Measurements from ENCODE around the gene SLC4A5.
A peak's percentile ranks its signal among the peaks of the same experiment; 100 is the strongest.
"Not testable (repeated sequence)": the region's sequence is repeated elsewhere in the genome, so short reads cannot be mapped to it uniquely, and the experiment has no call there.

The SLC4A5 gene

GRCh38 chr2:74262681-74263080 is 80.5 kb downstream of the SLC4A5 start:
- DNase-seq: no peak

- no peak for DNase-seq
These were observed 81.9 kb downstream of the SLC4A5 start for GRCh38 chr2:74261204-74261864.

DNA sequence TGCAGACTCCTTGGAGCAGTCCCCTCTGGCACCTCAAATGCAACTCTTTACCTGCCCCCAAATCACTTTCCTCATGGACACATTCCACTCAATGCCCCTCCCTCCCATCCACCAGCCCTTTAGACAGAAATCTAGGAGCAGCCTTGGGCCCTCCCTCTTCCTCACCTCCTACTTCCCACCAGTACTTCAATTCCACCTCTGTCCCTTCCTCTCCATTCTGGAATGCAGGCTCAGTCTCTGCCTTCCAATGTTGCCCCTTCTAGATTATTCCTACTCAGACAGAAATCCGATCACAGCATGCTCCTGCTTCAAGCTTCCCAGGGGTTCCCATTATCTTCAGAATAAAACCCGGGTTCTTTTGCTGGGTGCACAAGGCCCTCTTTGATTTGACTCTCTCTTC is 82.7 kb downstream of the SLC4A5 start:
- DNase-seq: no peak

GRCh38 chr2:74259733-74260132 is 83.5 kb downstream of the SLC4A5 start:
- no peak for DNase-seq

DNA sequence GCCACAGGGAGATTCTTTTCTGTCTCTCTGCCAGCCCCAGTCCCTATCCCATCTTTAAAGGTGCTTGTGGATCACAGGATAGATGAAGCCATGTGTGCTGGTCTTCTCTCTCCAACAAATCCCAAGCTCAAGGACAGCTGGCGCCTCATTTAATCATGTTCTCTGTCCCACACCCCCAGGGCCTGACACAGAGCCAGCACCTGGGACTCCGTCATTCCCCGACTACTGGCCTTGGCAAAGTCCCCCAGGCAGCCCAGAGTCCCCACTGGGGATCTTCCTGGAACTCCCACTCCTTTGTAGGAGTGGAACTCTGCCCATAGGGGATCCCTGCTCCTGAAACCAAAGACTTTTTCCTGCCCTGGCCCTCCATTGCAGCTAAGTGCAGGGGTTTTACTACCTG is 84.0 kb downstream of the SLC4A5 start:
- DNase-seq: no peak

GRCh38 chr2:74255660-74256213 is 87.5 kb downstream of the SLC4A5 start:
- DNase-seq: no peak

DNA sequence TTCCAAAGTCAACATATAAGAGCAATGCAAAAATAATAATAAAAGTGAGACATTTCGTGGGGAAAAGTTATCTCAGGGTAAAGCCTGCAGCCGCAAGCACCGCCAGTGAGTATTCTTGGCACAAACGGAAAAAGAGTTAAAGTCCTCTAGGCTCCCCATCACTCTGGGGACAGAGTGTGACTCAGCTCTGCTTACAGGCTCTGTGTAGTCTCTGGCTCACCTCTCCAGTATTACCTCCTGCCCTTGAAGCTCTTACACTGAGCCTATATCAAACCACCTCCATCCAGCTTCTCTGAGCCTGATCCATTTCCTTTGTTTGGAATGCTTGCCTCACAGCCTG is 89.3 kb downstream of the SLC4A5 start:
- no peak for DNase-seq

GRCh38 chr2:74253306-74253970 is 89.8 kb downstream of the SLC4A5 start:
- no peak for DNase-seq

DNA sequence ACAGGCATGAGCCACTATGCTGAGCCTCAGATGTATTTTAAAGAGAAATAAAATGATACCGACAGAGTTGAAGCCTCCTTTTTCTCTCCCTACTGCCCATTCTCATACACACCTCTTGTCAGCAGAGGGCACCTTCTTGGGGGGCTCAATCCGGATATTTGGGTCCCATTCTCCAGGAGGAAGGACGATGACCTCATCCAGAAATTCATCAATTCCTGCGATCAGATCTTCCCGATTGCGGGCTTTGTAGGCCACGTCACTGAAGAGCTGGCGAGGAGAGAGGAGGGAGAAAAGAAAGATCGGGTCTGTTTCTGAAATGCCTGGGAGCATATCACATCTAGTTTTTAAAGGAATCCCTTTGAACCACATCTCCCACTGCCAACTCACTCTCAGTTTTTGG is 90.4 kb downstream of the SLC4A5 start:
- DNase-seq: no peak

DNA sequence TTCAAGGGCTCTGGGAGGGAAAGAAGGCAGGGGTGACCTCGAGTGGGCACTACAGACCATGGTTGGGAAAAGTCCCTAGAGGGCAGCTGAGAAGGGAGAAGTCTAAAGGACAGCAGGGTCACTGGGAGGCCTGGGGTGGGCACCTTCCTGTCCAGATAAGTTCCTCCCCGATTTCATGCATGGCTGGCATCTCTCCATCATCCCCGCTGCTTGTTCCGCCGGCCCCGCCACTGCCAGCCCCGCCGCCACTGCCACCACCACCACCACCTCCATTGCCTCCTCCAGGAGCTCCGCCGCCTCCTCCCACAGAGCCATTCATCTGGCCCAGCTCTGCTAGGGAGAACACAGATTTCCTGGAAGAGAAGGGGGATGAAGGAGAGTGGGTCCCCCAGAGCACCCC is 91.2 kb downstream of the SLC4A5 start:
- no peak for DNase-seq

- peak; percentile 29 to 52 for DNase-seq
These were observed 93.0 kb downstream of the SLC4A5 start for GRCh38 chr2:74250189-74250631.

GRCh38 chr2:74249406-74250122 is 93.7 kb downstream of the SLC4A5 start:
- DNase-seq: no peak

DNA sequence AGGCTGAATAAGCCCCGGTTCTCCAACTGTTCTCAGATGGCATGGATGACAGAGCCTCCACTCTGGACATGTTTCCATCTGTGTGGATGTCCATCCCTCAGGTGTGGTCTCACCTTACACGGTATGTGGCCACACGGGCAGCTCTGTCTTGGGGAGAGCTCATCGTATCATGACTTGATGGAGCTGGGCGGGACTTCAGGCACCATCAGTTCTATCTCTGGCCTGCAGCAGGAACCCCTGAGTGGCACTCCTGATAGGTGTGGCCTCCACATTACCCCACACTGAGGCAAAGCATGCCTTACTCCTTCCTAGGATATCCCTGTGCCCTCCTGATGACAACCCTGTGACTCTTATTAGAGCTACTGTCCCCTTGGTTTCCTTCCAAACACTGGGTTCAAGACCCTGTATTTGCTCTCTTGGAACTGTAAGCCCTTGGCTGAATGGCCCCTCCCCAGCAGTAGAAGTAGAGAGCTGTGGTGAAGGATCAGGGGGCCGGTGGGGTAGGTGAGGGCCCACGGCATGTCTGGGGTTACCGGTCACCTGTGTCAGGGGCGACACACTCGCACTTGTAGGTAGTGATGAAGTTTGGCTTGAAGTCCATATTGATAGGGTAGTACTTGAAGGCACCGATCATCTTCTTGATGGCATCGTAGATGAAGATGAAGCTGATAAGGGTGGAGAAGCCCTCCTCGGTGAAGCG is 96.6 kb downstream of the SLC4A5 start:
- DNase-seq: no peak

- DNase-seq: no peak
These were observed 98.9 kb downstream of the SLC4A5 start for GRCh38 chr2:74244286-74244685.

- DNase-seq: no peak
These were observed 100.7 kb downstream of the SLC4A5 start for GRCh38 chr2:74242354-74243071.

- no peak for DNase-seq
These were observed 103.9 kb downstream of the SLC4A5 start for GRCh38 chr2:74239346-74239745.

GRCh38 chr2:74238879-74239278 is 104.3 kb downstream of the SLC4A5 start:
- DNase-seq: no peak

- no peak for DNase-seq
These were observed 108.2 kb downstream of the SLC4A5 start for GRCh38 chr2:74235041-74235440.

GRCh38 chr2:74233648-74234047 is 109.6 kb downstream of the SLC4A5 start:
- no peak for DNase-seq

- DNase-seq: no peak
These were observed 110.8 kb downstream of the SLC4A5 start for GRCh38 chr2:74232426-74232825.

DNA sequence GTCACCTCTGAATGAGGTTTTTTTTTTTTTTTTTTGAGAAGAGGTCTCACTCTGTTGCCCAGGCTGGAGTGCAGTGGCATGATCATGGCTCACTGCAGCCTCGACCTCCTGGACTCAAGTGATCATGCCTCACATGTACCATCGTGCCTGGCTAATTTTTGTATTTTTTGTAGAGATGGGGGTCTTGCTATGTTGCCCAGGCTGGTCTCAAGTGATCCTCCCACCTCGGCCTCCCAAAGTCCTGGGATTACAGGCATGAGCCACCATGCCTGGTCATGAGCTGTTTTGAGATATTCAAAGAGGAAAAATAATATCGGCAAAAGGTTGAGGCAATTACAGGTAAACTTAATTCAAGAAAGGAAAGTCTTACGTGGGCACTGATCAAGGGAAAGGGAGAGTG is 113.4 kb downstream of the SLC4A5 start:
- DNase-seq: not testable (repeated sequence)

DNA sequence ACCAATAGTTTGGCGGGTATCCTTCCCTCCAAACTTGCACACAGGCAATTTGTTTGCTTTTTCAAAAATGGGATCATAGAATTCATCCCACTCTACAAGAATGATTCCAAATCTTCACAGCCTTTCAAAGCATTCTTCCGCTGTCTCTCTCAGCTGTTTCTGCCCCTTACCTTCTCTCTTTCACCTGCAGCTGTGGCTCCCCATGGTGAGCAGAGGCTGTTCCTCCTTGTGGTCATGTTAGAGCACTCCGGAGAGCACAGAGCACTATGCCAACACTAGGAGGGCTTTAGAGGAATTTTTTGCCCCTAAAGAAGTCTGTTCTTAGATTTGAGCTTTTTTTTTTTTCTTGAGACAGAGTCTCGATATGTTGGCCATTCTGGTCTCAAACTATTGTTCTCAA is 114.4 kb downstream of the SLC4A5 start:
- DNase-seq: no peak

DNA sequence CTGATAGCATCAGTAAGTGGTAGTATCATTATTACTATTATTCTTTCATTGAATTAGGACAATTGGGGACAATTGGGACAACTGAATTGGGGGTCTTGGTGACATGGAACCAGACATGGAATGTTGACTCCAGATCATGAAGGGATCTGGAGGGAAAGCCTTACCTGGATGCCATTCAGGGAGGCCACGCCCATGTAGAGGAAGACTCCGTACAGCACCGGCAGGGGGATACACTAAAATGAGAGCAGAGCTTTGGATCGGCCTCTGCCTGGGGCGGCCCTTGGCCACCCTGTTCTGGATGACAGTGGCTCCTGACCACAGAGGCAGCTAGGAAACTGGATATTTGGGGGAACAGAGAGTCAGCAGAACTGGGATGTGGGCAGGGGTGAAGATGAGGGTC is 115.6 kb downstream of the SLC4A5 start:
- DNase-seq: no peak

Measured in Kasumi-1 (cell line).